GM21723 (cell line): Measurements from ENCODE around the gene PAGE4.

Experiments used
- ATAC-seq: cut with Tn5 transposase; IDR thresholded peaks from one replicate; pipeline ENCODE4 v1.9.1; 2021; ENCODE audit warnings: mild to moderate bottlenecking, moderate library complexity; ENCODE audit not compliant: unreplicated experiment

Gene PAGE4

GRCh38 chrX:49868739-49869138 lies 39.6 kb downstream of the PAGE4 start:
- ATAC-seq, result no peak

DNA sequence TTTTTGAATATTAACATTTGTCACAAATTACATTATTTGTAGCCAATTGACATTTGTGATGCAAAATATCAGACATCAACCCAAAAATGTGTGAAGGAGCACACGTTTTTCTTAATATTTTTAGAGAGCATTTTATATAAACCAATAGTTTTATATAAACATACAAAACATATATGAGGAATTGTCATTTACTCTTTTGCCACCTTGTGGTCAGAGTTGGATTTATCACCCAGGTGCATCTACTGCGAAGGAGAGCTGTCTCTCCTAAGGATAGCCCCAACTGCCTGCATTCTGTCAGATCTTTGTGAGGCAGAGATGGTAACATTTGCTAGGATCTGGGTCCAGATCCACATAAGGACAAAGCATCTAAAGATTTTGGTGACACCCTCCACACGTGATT lies 47.6 kb downstream of the PAGE4 start:
- ATAC-seq, result no peak

- no peak for ATAC-seq
Observed at GRCh38 chrX:49877397-49878101, 48.4 kb downstream of the PAGE4 start.

DNA sequence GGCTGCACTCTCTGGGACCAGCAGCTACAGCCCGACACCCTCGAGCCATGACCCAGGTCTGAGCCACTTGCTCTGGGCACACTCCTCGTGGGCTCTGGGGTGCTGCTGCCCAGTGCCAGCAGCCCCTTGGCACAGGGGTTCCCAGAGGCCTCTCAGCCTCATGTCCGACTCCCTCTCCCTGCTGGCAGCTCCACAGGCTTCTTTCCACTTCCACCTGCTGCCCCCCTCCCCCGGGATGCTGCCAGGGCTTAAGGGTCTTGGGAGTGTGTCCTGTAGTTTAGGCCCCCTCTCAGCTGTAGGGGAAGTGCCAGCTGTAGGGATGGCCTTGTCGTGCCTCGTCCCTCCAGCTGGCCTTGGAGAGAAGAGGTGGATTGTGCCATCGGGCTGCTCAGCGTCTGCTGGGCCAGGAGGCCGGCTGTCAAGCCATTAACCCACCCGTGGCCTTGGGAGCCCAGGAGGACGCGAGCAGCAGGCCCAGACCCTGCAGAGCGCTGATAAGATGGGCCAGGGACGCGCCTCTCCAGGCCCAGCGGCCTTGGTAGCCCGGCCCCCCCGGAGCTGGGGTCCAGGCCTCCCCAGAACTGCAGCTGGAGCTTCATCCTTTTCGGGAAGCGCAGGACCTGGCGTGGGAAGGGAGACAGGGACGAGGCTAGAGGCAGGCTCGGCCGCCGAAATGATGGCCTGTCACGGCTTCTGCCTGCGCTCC lies 49.2 kb downstream of the PAGE4 start:
- peak; percentile 6 for ATAC-seq

DNA sequence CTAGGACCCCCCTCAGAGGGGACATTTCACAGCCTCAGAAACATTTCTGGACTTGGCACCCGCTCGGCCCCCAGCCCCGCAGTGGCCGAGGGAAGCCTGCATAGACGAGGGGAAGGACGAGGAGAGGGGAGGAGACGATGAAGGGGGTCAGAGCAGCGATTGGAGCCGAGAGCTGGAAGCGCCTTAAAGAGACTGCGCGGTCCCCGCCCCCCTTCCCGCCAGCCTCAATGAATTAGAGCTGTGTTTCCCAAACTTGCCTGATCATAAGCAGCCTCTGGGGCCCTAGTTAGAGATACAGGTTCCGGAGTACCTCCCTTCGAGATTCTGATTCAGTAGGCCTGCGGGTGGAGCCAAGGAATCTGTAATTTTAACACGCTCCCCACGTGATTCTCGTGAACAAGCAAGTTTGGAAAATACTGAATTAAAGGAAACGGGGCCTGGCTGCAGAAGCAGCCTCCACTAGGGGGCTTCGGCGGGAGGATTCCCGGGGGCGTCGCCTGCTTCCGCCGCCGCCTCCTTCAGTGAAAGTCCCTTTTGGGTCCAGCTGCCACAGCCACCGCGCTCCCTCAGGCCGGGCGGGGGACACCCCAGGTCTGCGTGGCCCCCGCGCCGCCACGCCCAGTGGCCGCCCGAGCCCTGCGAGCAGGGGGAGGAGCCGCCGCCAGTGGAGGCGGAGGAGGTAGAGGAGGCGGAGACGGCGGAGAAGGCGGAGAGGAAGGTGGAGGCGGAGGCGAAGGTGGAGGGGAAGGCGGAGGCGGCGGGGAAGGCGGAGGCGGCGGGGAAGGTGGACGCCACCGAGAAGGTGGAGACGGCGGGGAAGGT lies 49.9 kb downstream of the PAGE4 start, which contains the start of gene USP27X:
Gene USP27X, plus strand, starts transcription at position 651 of the 822 bp plus-strand sequence. CDS start 824 bp downstream, outside the sequence.
- peak; percentile 81 for ATAC-seq

DNA sequence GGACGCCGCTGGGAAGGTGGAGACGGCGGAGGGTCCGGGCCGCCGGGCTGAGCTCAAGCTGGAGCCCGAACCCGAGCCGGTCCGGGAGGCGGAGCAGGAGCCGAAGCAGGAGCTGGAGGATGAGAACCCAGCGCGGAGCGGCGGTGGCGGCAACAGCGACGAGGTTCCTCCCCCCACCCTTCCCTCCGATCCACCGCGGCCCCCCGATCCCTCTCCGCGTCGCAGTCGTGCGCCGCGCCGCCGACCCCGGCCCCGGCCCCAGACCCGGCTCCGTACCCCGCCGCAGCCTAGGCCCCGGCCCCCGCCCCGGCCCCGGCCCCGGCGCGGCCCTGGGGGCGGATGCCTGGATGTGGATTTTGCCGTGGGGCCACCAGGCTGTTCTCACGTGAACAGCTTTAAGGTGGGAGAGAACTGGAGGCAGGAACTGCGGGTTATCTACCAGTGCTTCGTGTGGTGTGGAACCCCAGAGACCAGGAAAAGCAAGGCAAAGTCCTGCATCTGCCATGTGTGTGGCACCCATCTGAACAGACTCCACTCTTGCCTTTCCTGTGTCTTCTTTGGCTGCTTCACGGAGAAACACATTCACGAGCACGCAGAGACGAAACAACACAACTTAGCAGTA lies 50.7 kb downstream of the PAGE4 start:
- ATAC-seq, result peak; percentile 24

- no peak for ATAC-seq
Observed at GRCh38 chrX:49880668-49881067, 51.6 kb downstream of the PAGE4 start.
